Measurements from ENCODE around the gene JPH4.

JPH4 gene

DNA sequence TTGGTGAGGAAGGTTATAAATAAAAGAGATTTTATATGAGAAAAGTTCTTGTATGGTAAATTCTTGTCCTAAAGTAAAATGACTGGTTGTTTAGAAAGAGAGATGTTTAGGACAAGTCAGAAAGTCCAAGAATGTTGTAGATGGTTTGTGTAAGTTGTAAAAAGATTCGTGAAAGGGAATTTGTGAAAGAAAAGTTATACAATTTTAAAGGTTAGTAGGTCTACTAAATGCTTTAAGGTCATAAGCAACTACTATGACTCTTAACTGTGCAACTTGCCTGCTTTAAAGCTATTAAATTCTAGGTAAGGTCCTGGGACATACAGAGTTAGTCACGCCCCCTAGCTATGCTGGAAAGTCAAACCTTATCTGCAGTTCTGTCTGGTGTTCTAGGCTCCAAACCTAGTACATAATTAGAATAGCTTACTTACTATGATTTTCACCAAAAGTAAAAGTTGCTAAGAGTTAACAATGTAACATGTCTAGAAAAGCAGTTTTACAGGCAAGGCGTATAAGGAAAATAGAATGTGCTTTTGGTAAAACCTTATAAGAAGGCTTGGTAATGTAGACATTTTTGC, 46.3 kb upstream of the JPH4 start:
- no peaks in the 10 kb centered on the region for H3K36me3 ChIP-seq (ENCODE audit: insufficient read depth, low read length)

GRCh38 chr14:23623962-23624361, 45.4 kb upstream of the JPH4 start:
- no peaks in the 10 kb centered on the region for H3K27me3 ChIP-seq (ENCODE audit: insufficient read depth, low read length, poor library complexity)
- H3K4me2 ChIP-seq (ENCODE audit: insufficient read depth, low read length): no peak overlapping the region
- peaks cover 27% of the 10 kb centered on the region for H3K9me3 ChIP-seq (ENCODE audit: insufficient read depth, low read length, severe bottlenecking)
- no peaks in the 10 kb centered on the region for H3K4me1 ChIP-seq (ENCODE audit: insufficient read depth, low read length)
- no peak overlapping the region for H3K9ac ChIP-seq (ENCODE audit: low read depth, low read length)
- H4K20me1 ChIP-seq (ENCODE audit: insufficient read depth, low read length): no peaks in the 10 kb centered on the region
- H3K4me3 ChIP-seq (ENCODE audit: low read depth in 1 of 2, low read length in 2 of 2): no peak overlapping the region
- H3K27ac ChIP-seq (ENCODE audit: low read length): no peak overlapping the region
- no peaks in the 10 kb centered on the region for H3K79me2 ChIP-seq (ENCODE audit: insufficient read depth, low read length)
- DNase-seq: no peak
- TF ChIP-seq EZH2 (IDR thresholded peaks at IDR 0.05; ENCODE audit: borderline replicate concordance, low read depth, low read length, severe bottlenecking) (no peak), CTCF (IDR thresholded peaks at IDR 0.05; ENCODE audit: borderline replicate concordance, extremely low read depth, low read length, poor library complexity, severe bottlenecking) (no peak)
- H2AFZ ChIP-seq (ENCODE audit: low read depth, low read length): no peak overlapping the region
- ATAC-seq (ENCODE audit: insufficient read depth, low read depth): no peak
- no peaks in the 10 kb centered on the region for H3K36me3 ChIP-seq (ENCODE audit: insufficient read depth, low read length)

More for the DNA sequence above, 46.3 kb upstream of the JPH4 start:
- H3K9me3 ChIP-seq (ENCODE audit: insufficient read depth, low read length, severe bottlenecking): peaks cover 27% of the 10 kb centered on the region
- H3K4me3 ChIP-seq (ENCODE audit: low read depth in 1 of 2, low read length in 2 of 2): no peak overlapping the region
- no peak for ATAC-seq (ENCODE audit: insufficient read depth, low read depth)
- TF ChIP-seq EZH2 (IDR thresholded peaks at IDR 0.05; ENCODE audit: borderline replicate concordance, low read depth, low read length, severe bottlenecking) (no peak), CTCF (IDR thresholded peaks at IDR 0.05; ENCODE audit: borderline replicate concordance, extremely low read depth, low read length, poor library complexity, severe bottlenecking) (no peak)
- no peaks in the 10 kb centered on the region for H3K27me3 ChIP-seq (ENCODE audit: insufficient read depth, low read length, poor library complexity)
- DNase-seq: no peak
- no peaks in the 10 kb centered on the region for H3K4me1 ChIP-seq (ENCODE audit: insufficient read depth, low read length)
- H3K9ac ChIP-seq (ENCODE audit: low read depth, low read length): no peak overlapping the region
- H3K4me2 ChIP-seq (ENCODE audit: insufficient read depth, low read length): no peak overlapping the region
- no peaks in the 10 kb centered on the region for H4K20me1 ChIP-seq (ENCODE audit: insufficient read depth, low read length)
- H3K27ac ChIP-seq (ENCODE audit: low read length): no peak overlapping the region
- no peak overlapping the region for H2AFZ ChIP-seq (ENCODE audit: low read depth, low read length)
- no peaks in the 10 kb centered on the region for H3K79me2 ChIP-seq (ENCODE audit: insufficient read depth, low read length)

DNA sequence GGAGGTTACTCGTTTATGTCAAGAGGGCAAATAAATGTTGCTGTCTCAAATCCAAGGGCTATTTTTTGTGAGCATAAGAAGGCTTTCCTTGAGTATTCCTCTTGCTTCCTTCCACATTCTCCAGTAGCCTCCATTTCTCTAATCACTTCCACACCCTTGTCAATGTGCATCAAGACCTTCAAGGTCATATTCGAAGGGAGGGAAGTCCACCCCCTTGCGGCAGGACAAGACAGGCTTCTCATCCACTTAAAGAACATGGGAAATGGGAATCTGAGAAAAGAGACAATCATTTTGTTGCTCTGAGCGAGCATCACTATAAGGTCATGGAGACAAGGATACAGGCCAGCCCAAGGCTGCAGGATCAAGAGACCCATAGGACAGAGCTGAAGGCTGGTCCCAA, 44.4 kb upstream of the JPH4 start:
- no peak for TF ChIP-seq CTCF (IDR thresholded peaks at IDR 0.05; ENCODE audit: borderline replicate concordance, extremely low read depth, low read length, poor library complexity, severe bottlenecking)
- no peak for TF ChIP-seq EZH2 (IDR thresholded peaks at IDR 0.05; ENCODE audit: borderline replicate concordance, low read depth, low read length, severe bottlenecking)
- no peaks in the 10 kb centered on the region for H3K4me1 ChIP-seq (ENCODE audit: insufficient read depth, low read length)
- H3K27me3 ChIP-seq (ENCODE audit: insufficient read depth, low read length, poor library complexity): no peaks in the 10 kb centered on the region

More for the DNA sequence above, 44.4 kb upstream of the JPH4 start:
- Histone ChIP-seq H3K9me3 (ENCODE audit: insufficient read depth, low read length, severe bottlenecking) (peaks cover 27% of the 10 kb centered on the region), H3K27ac (ENCODE audit: low read length) (no peak overlapping the region), H2AFZ (ENCODE audit: low read depth, low read length) (no peak overlapping the region), H3K79me2 (ENCODE audit: insufficient read depth, low read length) (no peaks in the 10 kb centered on the region), H4K20me1 (ENCODE audit: insufficient read depth, low read length) (no peaks in the 10 kb centered on the region), H3K36me3 (ENCODE audit: insufficient read depth, low read length) (no peaks in the 10 kb centered on the region), H3K4me3 (ENCODE audit: low read depth in 1 of 2, low read length in 2 of 2) (no peak overlapping the region), H3K9ac (ENCODE audit: low read depth, low read length) (no peak overlapping the region), H3K4me2 (ENCODE audit: insufficient read depth, low read length) (no peak overlapping the region)
- ATAC-seq (ENCODE audit: insufficient read depth, low read depth): no peak
- no peak for DNase-seq
